Mammary epithelial cell (primary cell): Measurements from ENCODE around the gene EFCAB8.

Experiments
- CTCF ChIP-seq, 2 donors: IDR thresholded peaks in 1 of 2; conservative IDR thresholded peaks in 1 of 2; 2 replicates each; pipeline ENCODE4 v1.5.1; 2011 to 2012; ENCODE audit warnings: inconsistent platforms in 2 of 2, low read length in 2 of 2, mild to moderate bottlenecking in 2 of 2, control low read depth in 1 of 2, low read depth in 1 of 2; ENCODE audit not compliant: insufficient read depth in 1 of 2; ENCODE audit errors: extremely low read depth in 1 of 2
- EZH2 ChIP-seq: IDR thresholded peaks from 2 replicates; pipeline ENCODE4 v1.6.1; 2012; ENCODE audit warnings: low read length, inconsistent platforms, borderline replicate concordance

- TF ChIP-seq CTCF (conservative IDR thresholded peaks at IDR 0.05 in 1 of 2, IDR thresholded peaks at IDR 0.05 in 1 of 2; ENCODE audit: extremely low read depth in 1 of 2, insufficient read depth in 1 of 2, low read depth in 1 of 2, low read length in 2 of 2), result no peak
- TF ChIP-seq EZH2, result no peak
These were observed 126.1 kb downstream of the EFCAB8 start for GRCh38 chr20:32984631-32985354.
